HTR-8/SVneo (cell line): ENCODE data around the gene PLPPR5.
"Not testable (repeated sequence)": the region's sequence is repeated elsewhere in the genome, so short reads cannot be mapped to it uniquely, and the experiment has no call there.

Experiments used
- DNase-seq: peaks from one replicate; pipeline ENCODE4 v3.0.0; 2011; ENCODE audit warnings: low spot score, mixed read lengths; ENCODE audit not compliant: insufficient read length
- FAIRE-seq: peaks from 2 replicates; lab custom pipeline; 2011; peaks lifted over from hg19 to GRCh38; lab: Jason Lieb, UNC

Gene PLPPR5

GRCh38 chr1:99004861-99005442, at the start of gene PLPPR5:
Gene PLPPR5 (minus strand): TSS chr1:99004861. CDS start chr1:99004671, 190 bp downstream.
- FAIRE-seq = no peak
- no peak for DNase-seq

DNA sequence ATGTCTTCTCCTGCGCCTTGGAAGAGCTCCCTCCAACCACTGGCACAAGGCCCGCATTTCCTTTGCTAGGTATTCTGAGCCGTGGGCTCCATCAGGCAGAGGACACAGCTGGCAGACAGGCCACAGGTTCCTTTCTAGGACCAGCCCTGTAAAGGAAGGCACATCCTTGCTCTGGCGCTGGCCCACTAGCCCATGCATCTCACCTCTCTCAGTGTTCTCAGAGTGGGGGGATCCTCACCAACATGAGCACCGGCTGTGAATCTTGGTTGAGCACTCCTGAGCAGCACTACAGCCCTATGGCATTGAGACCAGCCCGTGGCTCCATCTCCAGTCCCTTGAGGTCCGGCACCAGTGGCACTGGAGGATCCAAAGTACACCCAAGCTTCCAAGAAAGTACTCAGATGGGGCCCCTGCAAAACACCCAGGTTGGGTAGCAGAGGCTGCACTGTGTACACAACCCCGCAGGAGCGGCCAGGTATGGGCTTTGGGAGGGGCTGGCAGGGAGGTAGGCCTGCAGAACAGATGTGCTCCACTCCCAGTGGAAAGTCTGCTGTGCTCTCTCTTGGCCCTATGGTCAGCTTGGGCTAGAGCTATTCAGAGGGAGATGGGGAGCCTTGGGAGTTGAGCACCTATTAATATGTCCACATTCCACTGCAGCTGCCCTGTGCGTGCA, 47.1 kb upstream of the PLPPR5 start:
- DNase-seq (no peak), FAIRE-seq (no peak)

DNA sequence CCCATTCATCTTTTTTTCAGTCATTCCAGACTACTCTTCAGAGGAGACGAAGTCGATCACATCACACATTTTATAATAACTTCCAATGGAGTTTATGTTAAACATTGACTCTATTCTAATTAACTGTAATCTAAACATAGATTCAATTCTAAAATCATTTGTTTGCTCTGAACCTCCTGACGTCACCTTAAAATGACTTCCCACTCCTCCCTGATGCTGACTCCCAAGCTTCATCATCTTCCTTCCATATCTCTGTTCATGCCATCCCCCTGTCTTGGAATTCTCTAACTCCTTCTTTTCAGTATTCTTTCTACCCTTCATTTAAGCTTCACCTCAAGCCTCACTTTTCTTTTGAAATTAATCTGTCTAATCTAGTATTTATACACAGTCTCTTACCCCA, 45.1 kb upstream of the PLPPR5 start:
- FAIRE-seq = no peak
- no peak for DNase-seq

DNA sequence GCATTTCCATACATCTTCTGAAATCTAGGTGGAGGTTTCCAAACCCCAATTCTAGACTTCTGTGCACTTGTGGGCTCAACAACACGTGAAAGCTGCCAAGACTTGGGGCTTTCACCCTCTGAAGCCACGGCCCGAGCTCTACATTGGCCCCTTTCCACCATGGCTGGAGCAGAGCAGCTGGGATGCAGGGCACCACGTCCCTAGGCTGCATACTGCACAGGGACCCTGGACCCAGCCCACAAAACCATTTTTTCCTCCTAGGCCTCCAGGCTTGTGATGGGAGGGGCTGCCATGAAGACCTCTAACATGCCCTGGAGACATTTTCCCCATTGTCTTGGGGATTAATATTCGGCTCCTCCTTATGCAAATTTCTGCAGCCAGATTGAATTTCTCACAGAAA, 32.1 kb upstream of the PLPPR5 start:
- DNase-seq, FAIRE-seq: not testable (repeated sequence)

DNA sequence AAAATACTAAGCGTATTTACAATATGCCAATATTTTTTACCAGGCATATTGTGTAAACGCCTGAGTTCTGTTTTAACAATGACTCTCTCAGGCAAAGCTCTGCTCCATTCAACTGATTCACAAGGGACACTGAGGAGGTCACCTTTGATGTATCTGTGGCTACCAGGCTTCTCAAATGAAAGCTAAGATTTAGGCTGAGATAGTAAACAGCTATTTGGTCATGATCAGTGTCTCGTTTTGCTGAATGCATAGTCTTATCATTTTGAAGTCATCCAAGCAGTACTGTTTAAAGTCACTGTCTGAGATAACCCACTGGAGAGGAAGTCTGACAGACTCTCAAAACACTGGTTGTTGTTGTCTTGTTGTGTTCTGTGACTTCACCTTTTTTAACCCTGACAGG, 13.7 kb upstream of the PLPPR5 start:
- FAIRE-seq (no peak), DNase-seq (no peak)

DNA sequence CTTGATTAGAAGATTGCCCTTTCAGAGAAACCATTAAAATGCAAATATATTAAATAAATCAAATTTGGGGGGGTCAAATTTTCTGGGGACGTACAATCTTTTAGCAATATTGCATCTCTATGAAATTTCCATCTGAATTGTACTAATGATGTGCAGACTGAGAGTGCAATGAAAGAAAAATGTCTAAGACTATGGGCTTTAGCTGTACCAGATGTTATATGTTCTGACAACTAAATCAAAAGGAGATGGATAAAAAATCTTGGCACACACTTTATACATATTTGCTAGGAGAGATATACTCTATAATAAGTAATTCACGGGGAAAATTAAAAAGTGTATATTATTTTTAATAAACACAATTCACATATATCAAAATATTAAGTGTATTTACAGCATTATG, 13.0 kb upstream of the PLPPR5 start:
- DNase-seq (no peak), FAIRE-seq (no peak)

- DNase-seq (no peak), FAIRE-seq (no peak)
These were observed 6.0 kb upstream of the PLPPR5 start for GRCh38 chr1:99010679-99011078.

DNA sequence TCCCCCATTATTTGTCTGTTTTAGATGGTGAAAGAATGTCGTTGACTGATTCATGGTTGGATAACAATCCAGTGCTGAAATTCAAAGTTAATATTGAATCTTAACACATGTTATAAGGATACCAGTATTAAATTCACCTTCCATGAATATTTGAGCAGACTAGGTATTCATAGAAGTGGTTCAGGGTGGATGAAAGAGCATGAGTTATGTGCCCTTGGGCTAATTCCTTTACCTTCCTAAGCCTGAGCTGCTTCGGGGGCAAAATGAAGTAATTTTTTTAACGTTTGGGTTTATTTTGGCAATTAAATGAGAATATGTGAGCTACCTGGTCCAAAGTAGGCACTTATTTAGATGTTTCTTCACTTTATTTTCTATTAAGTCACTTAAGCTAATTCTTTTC, 2.7 kb upstream of the PLPPR5 start:
- DNase-seq = no peak
- no peak for FAIRE-seq

DNA sequence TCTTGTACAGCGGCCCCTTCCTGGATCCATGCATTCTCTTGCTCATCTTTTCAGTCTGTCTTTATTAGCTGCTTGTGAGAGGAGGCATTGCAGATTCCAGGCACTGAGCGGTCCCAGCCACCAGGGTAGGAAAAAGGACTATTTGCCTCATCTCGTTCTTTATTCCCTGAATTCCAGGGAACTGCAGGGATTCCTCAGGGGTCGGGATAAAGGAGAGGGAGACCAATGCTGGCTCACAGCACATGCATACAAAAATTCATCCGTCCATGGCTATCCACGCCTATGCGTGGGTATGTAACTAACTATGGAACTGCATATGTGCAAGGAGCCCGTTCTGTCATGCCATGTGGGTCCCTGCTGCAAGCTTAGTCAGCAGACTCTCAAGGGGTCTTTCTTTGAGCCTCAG, 879 bp upstream of the PLPPR5 start:
- no peak for FAIRE-seq
- no peak for DNase-seq

- DNase-seq (no peak), FAIRE-seq (no peak)
These were observed 304 bp downstream of the PLPPR5 start for GRCh38 chr1:99004254-99004860.

- no peak for DNase-seq
- no peak for FAIRE-seq
These were observed 944 bp downstream of the PLPPR5 start for GRCh38 chr1:99003581-99004253.

GRCh38 chr1:98992844-98993243, 11.8 kb downstream of the PLPPR5 start:
- no peak for FAIRE-seq

GRCh38 chr1:98991127-98992012, 13.3 kb downstream of the PLPPR5 start:
- DNase-seq = no peak

More at GRCh38 chr1:98992844-98993243, 11.8 kb downstream of the PLPPR5 start:
- no peak for DNase-seq

GRCh38 chr1:98989556-98989907, 15.1 kb downstream of the PLPPR5 start:
- DNase-seq (no peak), FAIRE-seq (no peak)

More at GRCh38 chr1:98991127-98992012, 13.3 kb downstream of the PLPPR5 start:
- no peak for FAIRE-seq

DNA sequence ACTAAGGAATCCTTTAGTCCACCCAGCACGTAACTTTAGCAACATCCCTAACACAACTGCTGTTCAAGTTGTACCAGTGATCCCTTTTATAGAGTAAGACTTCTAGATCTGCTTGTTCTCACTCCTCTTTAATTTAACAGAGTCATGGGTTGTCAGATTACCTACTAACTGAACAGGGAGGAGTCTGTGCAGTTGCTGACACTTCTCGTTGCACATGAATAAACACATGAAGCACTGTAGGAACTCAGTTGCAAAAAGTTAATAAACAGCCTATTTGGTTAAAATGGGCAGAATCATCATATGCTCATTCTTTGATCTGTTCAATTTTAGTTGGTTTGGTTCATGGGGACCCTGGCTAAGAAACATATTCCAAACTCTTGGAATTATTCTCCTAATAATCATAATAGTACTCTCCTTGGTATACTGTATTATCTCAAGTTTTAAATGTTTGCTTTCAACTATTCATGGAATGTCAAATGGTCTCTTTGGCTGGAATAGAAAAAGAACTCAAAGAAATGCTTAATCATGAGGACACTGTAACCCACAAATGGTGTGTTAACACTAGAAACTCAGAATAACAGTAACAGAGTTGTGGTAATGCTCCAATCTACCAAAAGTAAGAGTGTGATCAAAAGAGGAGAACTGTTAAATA, 15.6 kb downstream of the PLPPR5 start:
- FAIRE-seq (no peak), DNase-seq (no peak)

GRCh38 chr1:98985687-98986086, 19.0 kb downstream of the PLPPR5 start:
- no peak for FAIRE-seq
- DNase-seq = no peak

GRCh38 chr1:98981917-98982513, 22.6 kb downstream of the PLPPR5 start:
- FAIRE-seq = no peak
- no peak for DNase-seq

GRCh38 chr1:98979463-98979862, 25.2 kb downstream of the PLPPR5 start:
- FAIRE-seq = no peak
- DNase-seq = no peak

DNA sequence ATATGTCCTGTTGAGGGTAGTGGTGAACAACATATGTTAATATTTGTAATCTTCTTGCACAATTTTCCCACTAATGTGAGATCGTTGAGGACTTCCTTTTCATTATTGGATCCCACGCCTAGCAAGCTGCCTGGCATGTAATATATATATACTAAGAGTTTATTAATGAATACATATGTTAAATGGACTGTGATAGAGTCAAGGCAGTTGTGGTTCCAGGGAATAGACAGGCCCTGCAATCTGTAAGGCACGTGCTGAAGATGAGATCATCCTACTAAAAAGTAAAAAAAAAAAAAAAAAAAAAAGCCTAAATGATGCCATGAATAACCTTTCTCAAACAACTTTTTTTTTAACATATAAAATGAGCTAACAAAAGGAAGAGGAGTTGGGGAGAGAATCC, 28.9 kb downstream of the PLPPR5 start:
- FAIRE-seq (no peak), DNase-seq (no peak)
